Limb (tissue), 2 donors: ENCODE results near the gene PXYLP1.

Source experiments
- DNase-seq, 2 donors: peaks; one replicate each; pipeline ENCODE4 v3.0.0-alpha.2; 2016; ENCODE audit errors: extremely low spot score in 2 of 2

The PXYLP1 gene

DNA sequence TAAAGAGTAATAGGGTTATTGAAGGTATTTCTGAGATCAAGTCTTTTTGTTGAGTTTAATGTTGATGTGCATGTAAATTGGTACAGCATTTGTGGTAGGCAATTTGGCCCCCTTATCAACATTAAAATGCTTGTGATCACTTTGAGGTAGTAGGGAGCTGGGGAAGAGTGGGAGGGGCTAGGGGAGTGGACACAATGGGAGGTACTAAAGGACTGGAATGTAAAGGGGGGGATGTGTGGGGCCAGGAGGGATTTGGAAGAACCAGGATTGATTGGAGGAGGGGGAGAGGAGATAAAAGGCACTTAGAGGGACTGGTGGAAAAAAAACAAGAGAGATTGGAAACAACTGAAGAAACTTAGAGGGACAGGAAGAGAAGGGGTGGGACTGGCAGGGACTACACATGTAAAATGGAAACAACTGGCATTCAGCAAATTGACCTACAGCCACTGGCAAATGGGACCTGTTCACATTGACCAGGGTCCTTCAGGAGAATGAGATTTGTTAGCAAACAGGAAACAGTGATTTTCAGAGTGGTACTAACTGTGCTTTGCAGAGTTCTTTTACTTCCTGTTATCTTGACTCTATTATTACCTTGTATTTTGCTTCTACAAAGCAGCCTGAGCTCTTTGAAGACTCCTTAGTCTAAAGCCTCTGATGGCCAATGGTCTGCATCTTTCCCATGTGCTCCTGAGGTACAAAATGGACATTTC is 88.9 kb downstream of the PXYLP1 start:
- no peak for DNase-seq

GRCh38 chr3:141321109-141321497 is 89.5 kb downstream of the PXYLP1 start:
- DNase-seq: no peak

GRCh38 chr3:141323936-141324704 is 92.5 kb downstream of the PXYLP1 start:
- DNase-seq: no peak

- DNase-seq: no peak
Measured at GRCh38 chr3:141326123-141326522, 94.5 kb downstream of the PXYLP1 start.

DNA sequence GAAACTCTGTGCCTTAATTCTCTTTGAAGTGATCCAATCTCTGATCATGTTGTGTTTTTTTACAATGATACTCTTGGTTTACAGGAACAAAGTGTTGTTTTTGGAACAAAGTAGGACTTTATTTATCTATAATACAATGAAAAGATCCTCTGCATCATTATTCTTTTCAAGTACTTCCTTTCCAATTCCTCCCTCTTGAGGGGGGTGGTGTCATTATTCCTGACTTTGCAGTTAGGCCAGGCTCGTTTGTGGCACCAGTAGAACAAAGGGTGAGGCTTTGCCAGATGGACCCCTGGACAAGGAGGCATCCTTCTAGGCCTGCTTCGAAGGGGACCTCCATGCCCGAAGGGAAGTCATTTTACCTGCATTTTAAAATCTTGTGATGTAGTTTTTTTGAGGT is 95.0 kb downstream of the PXYLP1 start:
- no peak for DNase-seq

- DNase-seq: no peak
Measured at GRCh38 chr3:141328286-141329166, 96.9 kb downstream of the PXYLP1 start.

DNA sequence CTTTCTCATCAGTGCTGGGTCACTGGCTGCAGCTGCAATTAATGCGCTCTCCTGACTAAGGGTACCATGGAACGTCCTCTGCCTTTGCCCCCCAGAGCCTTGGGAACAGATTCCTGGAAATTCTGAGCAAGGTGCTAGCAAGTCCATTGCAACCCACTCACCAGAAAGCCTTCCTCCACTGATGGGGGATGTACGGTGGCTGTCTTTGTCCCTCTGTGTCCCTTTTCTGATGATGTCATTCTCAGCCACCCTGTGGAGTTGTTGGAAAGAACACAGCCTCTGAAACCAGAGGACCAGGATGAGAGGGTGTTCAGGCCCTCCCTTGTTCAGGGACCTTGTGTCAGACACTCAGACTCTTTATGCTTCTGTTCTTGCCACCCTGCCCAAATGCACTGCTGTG is 98.6 kb downstream of the PXYLP1 start:
- DNase-seq: no peak

- no peak for DNase-seq
Measured at GRCh38 chr3:141330718-141331376, 99.2 kb downstream of the PXYLP1 start.

DNA sequence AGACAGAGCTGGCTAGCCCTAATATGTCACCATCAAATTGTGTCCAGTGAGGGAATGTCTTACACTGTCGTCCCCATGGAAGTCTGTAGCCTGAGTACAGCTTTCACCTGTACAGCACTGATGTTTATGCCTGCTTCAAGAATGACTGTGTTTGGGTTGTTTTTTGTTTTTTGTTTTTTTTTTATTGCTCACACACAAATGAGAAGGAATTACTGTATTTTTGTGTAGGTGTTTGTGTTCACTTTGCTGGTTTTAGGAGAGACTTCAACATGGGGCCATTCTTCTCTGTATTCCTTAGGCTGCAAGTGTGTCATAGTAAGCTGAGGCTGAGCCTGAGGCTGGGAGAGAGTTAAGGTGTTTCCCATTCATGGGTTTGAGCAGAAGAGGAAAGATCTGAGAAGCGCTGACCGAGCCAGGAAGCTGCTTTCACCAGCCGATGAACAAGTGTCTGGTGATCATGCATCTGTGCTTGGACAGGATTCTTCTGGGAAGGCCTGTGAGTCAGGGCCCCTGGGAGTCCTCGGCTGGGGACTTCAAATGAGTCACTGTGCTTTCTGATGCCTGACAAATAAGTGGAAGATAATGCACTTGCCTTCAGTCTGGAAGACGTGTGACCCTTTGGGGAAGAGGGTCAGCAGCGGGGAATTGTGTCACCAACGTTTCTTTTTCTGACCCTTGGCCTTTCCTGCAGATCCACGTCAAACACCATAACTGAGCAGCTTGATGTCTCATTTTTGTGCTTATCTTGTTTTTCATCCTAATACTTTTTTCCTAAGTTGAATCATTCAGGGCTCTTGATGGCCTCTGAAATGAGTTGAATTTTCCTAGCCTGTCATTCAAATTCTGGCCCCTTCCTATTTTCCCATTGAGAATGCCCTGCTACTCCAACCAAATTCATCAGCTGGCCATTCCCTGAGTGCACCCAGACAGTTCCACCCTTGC is 100.0 kb downstream of the PXYLP1 start:
- no peak for DNase-seq

DNA sequence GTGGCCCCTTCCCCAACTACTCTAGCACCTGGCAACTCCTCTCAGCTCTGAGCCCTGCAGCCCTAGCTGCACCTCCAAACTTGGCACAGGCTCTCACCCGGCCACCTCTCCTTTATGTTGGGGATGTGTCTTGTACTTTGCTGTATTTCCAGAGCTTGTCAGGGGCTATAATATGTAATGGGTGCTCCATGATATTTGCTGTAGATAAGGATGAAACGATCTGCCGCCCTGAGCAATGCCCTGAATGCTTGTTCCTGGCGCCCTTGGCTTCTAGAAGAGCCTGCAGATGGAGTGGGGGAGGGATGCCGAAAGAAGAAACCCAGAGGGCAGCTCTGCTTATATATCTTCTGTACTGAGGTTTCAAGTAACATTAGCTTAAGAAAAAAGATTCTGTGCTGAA is 100.8 kb downstream of the PXYLP1 start:
- DNase-seq: no peak

DNA sequence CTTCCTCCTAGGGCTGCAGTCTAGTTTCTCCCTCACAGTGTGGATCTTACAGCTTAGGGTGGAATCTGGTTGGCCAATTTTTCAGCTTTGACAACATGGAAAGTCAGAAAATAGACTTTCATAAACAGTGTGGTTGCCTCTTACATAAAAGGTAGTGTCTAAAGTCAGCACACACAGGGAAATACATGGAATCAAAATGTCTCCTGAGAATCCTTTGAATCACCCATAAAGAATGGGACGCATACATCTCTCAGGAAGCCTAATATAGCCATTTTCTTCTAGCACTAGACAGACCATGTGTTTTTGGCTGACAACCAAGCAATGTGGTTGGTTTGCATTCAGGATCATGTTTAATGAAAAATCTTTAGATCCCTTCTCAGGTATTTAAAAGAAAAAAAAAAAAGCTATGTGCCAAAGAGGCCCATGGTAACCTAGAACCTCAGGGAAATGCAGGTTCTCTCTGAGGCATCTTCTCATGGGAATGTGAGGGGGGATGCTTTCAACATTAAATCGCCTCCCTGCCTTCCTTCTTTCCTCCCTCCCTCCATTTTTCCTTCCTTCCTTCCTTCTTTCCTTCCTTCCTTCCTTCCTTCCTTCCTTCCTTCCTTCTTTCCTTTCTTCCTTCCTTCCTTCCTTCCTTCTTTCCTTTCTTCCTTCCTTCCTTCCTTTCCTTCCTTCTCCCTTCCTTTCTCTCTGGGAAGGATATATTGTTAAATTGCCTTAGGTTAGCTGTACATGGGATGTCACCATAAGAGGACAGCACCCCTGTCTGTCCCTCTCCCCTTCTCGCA is 102.4 kb downstream of the PXYLP1 start:
- no peak for DNase-seq

- DNase-seq: no peak
Measured at GRCh38 chr3:141334627-141335250, 103.1 kb downstream of the PXYLP1 start.

DNA sequence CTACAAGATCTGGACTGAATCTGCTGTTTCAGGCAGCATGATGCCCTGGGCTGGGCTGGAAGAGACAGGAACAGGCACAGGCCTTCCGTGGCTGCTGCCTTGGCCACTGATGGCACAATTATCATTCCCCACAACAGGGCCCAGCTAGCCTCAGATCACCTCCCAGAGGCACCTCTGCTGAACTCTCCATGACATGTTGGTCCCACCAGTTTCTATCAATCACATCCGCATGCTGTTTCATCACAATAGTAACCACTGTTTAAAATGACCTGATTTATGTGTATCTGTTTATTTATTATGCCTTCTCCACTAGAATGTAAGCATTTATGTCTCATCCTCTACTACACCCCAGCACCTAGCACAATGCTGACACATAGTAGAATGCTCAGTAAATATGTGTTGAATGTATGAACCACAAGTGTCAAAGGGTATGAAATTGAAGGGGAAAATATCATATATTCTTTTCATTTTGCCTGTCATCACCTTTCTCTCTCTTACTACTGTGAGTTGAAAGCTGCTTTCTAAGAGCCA is 104.0 kb downstream of the PXYLP1 start:
- no peak for DNase-seq

GRCh38 chr3:141336672-141337522 is 105.3 kb downstream of the PXYLP1 start:
- no peak for DNase-seq

DNA sequence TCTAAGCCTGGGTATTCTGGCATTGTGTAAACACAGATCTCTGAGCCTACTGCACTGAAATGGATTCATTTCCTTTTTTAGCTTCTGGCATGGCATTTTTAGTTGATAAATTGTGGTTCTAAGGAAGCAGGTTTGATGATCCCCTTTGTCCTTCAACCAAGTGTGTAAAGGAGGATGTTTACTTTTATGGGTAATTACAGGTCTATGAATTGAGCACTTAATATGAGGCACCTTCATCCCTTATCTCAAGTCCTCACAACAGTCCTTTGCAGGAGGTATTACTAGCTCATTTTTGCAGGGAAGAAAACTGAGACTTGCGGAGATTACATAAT is 105.9 kb downstream of the PXYLP1 start:
- no peak for DNase-seq

GRCh38 chr3:141337991-141338390 is 106.4 kb downstream of the PXYLP1 start:
- DNase-seq: no peak

- DNase-seq: no peak
Measured at GRCh38 chr3:141338881-141339280, 107.3 kb downstream of the PXYLP1 start.

- DNase-seq: no peak
Measured at GRCh38 chr3:141341536-141341935, 109.9 kb downstream of the PXYLP1 start.
